Activated CD4-positive, alpha-beta T cell treated with anti-CD3 and anti-CD28 coated beads, Interleukin-2, amount 50 U/mL, for 24 hours (primary cell): ENCODE data around the gene DNAH7.

ENCODE experiments used
- DNase-seq, 2 donors: peaks; one replicate each; pipeline ENCODE4 v3.0.0-alpha.2; 2020; ENCODE audit warnings: low read depth in 1 of 2, low spot score in 1 of 2

DNAH7 gene

GRCh38 chr2:195815083-195815482 lies 253.6 kb downstream of the DNAH7 start:
- DNase-seq, result no peak

DNA sequence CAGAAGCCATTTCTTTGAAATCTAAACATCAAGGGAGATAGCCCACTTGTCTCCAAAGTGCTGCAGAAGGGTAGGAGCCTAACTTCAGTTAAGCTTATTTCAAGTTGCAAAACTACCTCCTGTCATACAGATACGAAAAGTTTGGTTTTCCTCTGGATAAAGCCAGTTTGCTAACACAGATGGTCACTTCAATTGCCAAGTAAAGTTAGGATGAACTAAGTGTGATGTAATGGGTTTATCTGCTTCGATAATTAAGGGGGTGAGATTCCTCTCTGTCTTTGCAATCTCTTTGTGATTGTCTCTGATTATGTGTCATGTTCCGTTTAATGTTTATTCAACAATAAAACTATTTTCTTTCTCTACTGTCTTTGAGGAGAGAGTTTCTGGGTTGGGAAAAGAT lies 255.2 kb downstream of the DNAH7 start:
- DNase-seq, result no peak

- DNase-seq, result no peak
These were observed 258.1 kb downstream of the DNAH7 start for GRCh38 chr2:195810340-195811098.

GRCh38 chr2:195808189-195808588 lies 260.4 kb downstream of the DNAH7 start:
- DNase-seq, result no peak

DNA sequence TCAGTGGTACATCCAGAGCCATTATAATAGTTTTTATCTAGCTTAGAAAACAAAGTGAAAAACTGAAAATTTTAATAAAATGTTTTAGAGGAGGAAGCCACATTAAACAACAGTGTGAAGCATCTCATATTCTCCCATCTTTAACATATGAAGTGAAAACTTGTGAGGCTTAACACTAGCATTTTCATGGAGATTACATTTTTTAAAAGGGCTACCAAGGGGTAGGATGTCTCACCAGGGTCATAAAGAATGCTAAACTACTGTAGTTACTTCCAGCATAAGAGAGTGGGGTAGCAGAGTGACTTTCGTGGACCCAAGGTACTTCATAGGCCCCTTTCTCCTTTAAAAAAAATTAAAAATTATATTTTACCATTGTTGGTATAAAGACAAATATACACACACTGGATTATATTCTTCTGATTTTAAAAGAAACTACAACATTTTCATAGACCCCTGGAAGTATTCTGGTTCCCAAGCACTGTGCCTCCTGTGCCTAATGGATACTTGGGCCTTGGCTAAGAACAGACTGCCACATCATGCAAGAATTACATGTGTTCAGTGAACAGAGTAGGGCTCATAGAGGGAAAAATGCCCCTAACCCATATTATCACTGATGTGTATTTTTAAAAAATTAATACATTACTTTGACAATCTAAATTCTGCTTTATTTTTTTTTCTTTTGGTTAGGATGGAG lies 263.2 kb downstream of the DNAH7 start:
- DNase-seq, result no peak

GRCh38 chr2:195795879-195796278 lies 272.8 kb downstream of the DNAH7 start:
- no peak for DNase-seq

DNA sequence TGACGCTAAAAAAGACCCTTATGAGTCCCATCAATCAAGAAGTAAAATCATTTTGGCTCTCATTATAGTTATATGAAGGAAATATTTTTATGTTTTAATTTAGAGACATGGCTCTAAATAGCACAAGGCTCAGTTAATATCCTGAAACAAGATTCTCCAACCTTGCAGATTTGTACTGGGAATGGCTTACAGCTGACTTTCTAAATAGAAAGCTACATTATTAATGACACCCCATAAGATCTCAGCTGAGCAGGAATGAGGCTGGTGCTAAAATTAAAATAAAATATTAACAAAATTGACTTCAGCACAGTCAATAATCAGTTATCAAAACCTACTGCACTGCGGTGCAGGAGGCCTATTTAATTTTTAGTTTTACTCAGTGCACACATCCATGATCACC lies 274.8 kb downstream of the DNAH7 start:
- DNase-seq, result no peak

- DNase-seq, result no peak
These were observed 286.5 kb downstream of the DNAH7 start for GRCh38 chr2:195782156-195782555.

- DNase-seq, result no peak
These were observed 289.1 kb downstream of the DNAH7 start for GRCh38 chr2:195779491-195779890.

DNA sequence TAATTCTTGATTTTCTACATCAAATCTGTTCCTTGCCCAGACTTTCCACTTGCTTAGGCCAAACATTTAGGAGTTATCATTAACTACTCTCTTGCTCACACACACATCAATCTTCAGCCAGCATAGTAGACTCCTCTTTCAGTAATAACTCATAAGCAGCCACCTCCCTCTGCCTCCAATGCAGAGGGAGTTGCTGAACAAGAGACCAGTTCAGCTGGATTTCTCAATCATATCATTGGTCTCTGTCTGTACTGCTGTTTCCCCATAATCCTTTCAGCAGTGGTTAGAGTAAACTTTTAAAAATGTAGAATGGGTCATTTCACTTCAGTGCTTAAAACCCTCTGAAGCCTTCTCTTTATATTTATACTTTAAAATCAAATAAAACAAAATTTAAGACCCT lies 298.7 kb downstream of the DNAH7 start:
- DNase-seq, result no peak

DNA sequence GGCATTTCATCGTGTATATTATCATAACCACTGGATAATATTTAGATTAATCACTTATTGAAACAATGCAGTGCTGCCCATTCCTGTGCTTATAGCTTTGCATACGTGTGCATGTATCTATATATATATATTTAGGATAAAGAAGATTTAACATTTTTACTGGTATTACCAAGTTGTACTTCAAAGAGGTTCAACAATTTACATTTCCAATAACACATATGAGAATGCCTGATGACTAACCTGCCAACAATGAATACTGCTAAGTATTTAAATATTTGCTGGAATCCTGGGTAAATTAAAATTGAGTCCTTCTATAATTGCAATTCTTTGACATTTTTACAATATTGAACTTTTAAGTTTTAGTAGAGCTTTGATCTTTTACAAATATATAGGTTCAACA lies 300.2 kb downstream of the DNAH7 start:
- no peak for DNase-seq

- DNase-seq, result no peak
These were observed 301.9 kb downstream of the DNAH7 start for GRCh38 chr2:195766691-195767090.

DNA sequence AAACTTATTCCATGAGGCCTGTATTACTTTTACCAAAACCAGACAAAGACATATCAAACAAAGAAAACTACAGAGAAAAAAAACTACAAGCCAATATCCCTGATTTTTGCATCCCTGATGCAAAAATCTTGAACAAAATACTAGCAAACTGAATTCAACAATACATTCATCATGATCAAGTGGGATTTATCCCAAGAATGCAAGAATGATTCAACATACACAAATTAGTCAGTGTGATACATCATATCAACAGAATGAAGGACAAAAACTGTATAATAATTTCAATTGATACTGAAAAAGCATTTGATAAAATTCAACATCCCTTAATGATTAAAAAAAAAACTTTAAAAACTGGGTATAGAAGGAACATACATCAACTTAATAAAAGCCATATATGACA lies 304.8 kb downstream of the DNAH7 start:
- no peak for DNase-seq

DNA sequence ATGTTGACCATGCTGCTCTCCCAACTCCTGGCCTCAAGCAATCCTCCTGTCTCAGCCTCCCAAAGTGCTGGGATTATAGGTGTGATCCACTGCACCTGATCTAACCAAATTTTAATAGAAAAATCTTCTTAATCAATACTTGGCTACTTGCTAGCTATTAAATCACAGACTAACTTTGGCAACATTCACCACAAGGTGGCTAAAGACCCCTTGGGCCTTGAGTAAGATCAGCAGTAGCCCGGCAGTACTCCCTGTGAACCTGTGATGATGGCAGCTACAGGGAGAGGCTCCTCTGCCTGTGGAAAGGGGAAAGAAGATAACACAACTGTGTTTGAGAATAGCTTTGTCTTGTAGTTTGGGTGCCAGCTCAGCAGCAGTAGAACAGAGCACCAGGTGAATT lies 308.8 kb downstream of the DNAH7 start:
- no peak for DNase-seq

DNA sequence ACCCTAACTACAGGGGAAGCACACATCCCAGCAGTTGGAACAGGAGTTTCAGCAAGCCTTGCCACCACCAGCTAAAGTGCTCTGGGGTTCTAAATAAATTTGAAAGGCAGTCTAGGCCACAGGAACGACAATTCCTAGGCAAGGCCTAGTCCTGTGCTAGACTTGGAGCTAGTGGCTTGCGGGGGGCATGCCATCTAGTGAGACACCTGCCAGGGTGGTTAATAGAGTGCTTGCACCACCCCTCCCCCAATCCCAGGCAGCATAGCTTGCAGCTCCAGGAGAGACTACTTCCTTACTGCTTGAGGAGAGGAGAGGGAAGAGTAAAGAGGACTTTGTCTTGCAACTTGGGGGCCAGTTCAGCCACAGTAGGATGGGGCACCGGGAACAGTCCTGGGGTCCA lies 309.8 kb downstream of the DNAH7 start:
- no peak for DNase-seq

DNA sequence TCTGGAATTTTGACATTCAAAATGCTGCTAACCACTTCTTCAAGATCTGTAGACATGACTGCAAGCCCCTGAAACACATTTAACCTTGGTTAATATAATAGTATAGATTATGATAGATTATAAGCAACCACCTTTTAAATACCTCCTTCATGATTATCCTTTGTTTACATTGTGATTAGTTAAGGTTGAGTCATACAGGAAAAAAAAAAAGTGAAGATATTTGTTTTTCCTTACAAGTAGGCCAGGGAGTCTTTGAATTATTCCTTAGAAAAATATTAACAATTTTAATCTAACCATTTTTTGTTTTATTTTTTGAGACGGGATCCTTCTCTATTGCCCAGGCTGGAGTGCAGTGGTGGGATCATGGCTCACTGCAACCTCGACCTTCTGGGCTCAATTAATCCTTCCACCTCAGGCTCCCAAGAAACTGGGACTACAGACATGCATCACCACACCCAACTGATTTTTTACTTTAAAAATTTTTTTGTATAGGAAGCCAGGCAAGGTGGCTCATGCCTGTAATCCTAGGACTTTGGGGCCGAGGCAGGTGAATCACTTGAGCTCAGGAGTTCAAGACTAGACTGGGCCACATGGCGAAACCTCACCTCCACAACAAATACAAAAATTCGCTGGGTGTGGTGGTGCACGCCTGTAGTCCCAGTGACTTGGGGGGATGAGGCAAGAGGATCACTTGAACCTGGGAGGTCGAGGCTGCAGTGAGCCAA lies 312.3 kb downstream of the DNAH7 start:
- no peak for DNase-seq

DNA sequence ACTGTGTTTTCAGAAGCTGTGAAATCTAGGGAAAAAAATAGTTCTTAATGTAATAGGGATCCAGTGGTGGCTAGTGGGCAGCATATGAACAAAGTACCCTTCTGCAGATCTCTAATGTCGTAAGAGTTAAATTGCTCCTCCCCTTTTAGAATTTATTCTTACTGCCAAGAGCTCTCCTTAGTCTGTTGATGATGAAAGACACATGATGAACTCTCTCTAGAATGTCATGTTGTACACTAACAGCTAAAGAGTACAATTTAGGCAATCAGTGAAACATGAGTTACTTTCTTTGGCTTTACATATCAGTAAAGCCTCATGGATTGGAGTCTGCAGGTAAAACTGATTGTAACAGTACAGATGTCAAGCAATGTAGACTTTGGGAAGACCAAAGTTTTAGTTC lies 327.4 kb downstream of the DNAH7 start:
- no peak for DNase-seq

- no peak for DNase-seq
These were observed 330.9 kb downstream of the DNAH7 start for GRCh38 chr2:195737511-195738325.

- no peak for DNase-seq
These were observed 333.3 kb downstream of the DNAH7 start for GRCh38 chr2:195735347-195735746.

GRCh38 chr2:195734931-195735330 lies 333.7 kb downstream of the DNAH7 start:
- DNase-seq, result no peak

GRCh38 chr2:195734395-195734794 lies 334.2 kb downstream of the DNAH7 start:
- no peak for DNase-seq
